Fibroblast of the aortic adventitia (primary cell): ENCODE data around the gene SPATA2. TPM values are rescaled to one million over a fixed set of nuclear protein-coding genes. Genes with fewer than 3 reads are reported as not detected.
A peak's percentile ranks its signal among the peaks of the same experiment; 100 is the strongest.

Source experiments
- DNase-seq: peaks from one replicate; pipeline ENCODE4 v3.0.0-alpha.2; 2010; ENCODE audit warnings: low read depth
- H3K4me3 ChIP-seq: 2 replicates; pipeline ENCODE4 v1.5.1; 2011; ENCODE audit warnings: low read depth, mild to moderate bottlenecking, control low read depth, low read length, moderate library complexity
- CTCF ChIP-seq: IDR thresholded peaks from 2 replicates; pipeline ENCODE4 v1.5.1; 2011; ENCODE audit warnings: mild to moderate bottlenecking, low read length, control low read depth, inconsistent platforms; ENCODE audit not compliant: insufficient read depth
- total RNA-seq: library from RNA; depleted of rRNA; stranded (reverse); fragments of >200 nt; gene quantifications from 2 replicates; pipeline ENCODE4 v1.2.3, GENCODE V29; 2012; ENCODE audit warnings: low replicate concordance

The SPATA2 gene
- total RNA-seq, 1 donor = 3.4 TPM

GRCh38 chr20:49941456-49941855 lies 26.1 kb upstream of the SPATA2 start:
- no peak overlapping the region for H3K4me3 ChIP-seq
- TF ChIP-seq CTCF = no peak
- DNase-seq = no peak

- peak overlapping the region; percentile 94 for H3K4me3 ChIP-seq
- no peak for TF ChIP-seq CTCF
- peak; percentile 80 for DNase-seq
Observed at GRCh38 chr20:49938173-49939163, 23.1 kb upstream of the SPATA2 start.

- no peak for TF ChIP-seq CTCF
- H3K4me3 ChIP-seq = peak overlapping the region; percentile 94
- DNase-seq = no peak
Observed at GRCh38 chr20:49937027-49937929, 21.9 kb upstream of the SPATA2 start.

DNA sequence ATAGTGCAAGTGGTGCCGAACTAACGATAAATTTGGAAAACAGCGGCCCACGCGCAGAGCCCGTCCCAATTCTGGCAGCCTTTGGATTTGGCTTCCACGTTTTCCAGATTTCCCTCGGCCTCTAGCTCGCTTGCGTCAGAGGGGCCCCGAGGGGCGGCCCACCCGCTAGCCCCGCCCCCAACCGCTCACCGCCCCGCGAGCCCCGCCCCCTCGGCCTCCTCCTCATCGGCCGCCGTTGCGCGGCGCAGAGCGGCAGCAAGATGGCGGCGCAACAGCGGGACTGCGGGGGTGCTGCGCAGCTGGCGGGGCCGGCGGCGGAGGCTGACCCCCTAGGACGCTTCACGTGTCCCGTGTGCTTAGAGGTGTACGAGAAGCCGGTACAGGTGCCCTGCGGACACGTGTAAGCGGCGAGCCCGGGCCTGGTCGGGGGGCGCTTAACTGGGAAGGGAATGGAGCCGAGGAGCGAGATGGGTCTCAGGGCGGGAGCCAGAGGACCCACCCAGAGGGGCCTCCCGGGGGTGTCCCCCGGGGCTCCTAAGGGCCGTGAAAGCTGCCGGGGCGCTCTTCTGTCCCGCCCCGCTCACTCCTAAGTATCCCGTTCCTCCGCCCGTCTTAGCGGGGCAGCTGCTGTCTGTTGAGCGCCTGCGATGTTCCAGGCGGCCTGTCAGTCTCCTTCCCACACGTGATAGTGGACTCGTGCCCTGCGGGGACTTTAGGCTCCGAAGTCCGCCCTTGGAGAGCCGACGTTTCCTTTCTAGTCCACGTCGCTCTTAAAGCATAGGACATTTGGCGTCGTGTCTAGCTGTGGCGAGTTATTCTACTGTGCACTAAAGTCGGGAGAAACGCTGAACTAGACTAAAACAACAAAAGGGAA lies 21.1 kb upstream of the SPATA2 start, which contains the start of gene RNF114:
RNF114 (plus strand) TSS at position 245 of the 874 bp plus-strand sequence; CDS start at position 261, 16 bp downstream.
- TF ChIP-seq CTCF = no peak
- peak; percentile 93 for DNase-seq
- peak within 1 kb of the TSS; percentile 94 for H3K4me3 ChIP-seq

- peak overlapping the region; percentile 53 for H3K4me3 ChIP-seq
- TF ChIP-seq CTCF = no peak
- no peak for DNase-seq
Observed at GRCh38 chr20:49935746-49936152, 20.4 kb upstream of the SPATA2 start.

DNA sequence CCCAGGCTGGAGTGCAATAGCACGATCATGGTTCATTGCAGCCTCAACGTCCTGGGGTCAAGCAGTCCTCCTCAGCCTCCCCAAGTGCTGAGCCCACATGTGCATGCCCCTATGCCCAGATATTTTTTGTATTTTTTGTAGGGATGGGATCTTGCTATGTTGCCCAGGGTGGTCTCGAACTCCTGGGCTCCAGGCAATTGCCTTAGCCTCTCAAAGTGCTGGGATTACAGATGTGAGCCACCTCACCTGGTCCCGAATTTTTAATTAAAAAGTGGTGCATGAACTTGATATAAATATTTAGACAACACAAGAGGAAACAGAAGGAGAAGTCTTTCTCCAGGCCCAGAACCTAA lies 13.8 kb upstream of the SPATA2 start:
- H3K4me3 ChIP-seq = no peak overlapping the region
- TF ChIP-seq CTCF = no peak
- DNase-seq = no peak
